Fibroblast of skin of back (primary cell): ENCODE measurements around the gene AMT. TPM values are rescaled to one million over a fixed set of nuclear protein-coding genes. Genes with fewer than 3 reads are reported as not detected.
A peak's percentile ranks its signal among the peaks of the same experiment; 100 is the strongest.

Experiments
- DNase-seq: peaks from one replicate; pipeline ENCODE4 v3.0.0-alpha.2; 2013
- polyA plus RNA-seq, 2 experiments: library from polyadenylated mRNA; unstranded; fragments of 120-200 nt; gene quantifications; one replicate each; pipeline ENCODE4 v1.2.1, GENCODE V29; 2013; ENCODE audit not compliant: insufficient read length in 2 of 2

AMT gene
- 3.3 TPM for polyA plus RNA-seq (2013, experiment 1 of 2; ENCODE audit: insufficient read length)
- polyA plus RNA-seq (2013, experiment 2 of 2; ENCODE audit: insufficient read length): 3.0 TPM

DNA sequence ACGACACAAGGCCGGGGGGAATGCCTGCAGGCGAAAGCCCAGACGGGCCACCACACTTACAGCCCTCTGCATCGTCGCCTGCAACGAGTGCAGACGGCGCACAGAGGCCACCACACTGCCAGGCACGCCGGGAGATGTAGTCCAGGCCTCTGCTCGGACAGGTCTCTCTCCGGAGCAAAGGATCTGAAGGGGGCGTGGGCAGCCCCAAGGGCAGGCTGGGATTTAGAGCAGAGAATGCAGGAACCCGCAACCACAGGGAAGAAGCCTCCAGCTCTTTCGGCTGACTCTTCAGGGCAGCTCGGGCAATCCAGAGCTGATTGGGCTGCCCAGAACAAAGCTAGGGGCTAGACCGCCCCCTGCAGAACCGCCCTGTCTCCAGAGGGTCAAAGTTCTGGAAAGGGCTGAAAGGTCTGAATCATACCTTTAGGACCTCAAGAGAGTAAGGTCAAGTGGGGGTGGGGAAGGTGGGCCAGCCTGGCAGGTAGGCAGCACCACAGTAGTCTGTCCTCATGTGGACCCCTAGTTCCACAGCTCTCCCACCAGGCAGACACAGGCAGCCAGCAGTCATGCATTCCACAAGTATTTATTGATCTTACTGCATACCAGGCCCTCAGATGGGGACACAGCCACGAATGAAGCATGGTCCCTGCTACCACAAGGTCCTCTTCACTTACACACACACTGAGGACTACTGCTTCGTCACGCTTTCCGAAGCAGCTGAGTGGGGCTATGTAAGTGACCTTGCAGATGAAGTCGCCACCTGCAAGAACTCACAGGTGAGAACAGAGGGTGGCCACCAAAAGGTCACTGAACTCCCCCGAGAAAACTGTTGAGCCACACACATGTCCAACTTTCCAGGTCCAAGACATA, at the start of gene AMT:
AMT (minus strand) TSS at position 95 of the 870 bp plus-strand sequence; CDS start at position 72, 23 bp downstream.
- peak; percentile 50 for DNase-seq

- no peak for DNase-seq
Observed at GRCh38 chr3:49470714-49471420, 48.6 kb upstream of the AMT start.

- DNase-seq: peak; percentile 95
Observed at GRCh38 chr3:49469936-49470713, 47.9 kb upstream of the AMT start, which contains the start of gene DAG1. Gene DAG1, plus strand, starts transcription at chr3:49470267. Its CDS starts 40,268 bp downstream, at chr3:49510535.

DNA sequence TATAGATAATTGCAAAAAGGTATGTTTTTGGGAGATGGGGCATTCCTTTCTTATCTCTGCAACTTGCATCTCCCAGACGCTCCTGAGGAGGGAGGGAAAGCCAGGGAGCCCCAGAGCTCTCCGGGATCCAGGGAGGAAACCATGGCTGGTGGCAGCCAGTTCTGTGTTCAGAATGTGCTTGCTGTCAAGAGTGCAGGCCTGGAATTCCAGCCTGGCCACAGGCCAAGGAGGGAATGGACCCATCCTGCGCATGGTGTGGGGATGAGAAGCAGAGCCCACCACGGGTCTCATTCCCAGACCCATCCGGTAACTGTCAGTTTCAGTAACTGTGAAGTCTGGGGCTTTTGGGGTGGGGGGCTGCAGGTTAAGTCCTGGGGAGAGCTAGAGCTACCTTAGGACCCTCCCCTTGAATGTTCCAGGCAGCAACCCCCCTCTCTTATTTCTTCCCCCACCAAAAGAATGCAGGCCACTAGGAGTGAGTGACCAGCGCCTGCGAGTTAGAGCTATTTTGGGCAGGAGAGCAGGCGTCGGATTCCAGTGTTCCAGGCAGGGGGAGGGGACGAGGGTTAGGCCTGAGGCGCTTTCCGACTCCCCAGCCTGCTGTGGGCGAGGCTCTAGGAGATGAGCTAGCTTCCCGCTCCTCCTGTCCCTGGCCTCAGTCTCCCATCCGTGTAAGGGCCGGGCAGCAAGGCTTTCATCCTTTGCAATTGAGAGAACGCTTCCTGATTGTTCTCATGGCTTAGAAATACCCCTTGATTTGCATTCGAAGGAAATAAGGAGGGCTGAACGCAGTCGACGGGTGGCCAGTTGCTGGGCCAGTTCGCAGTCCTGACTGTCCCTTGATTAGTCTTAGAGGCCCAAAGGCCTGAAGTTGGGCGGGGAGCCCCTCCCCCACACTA, 47.0 kb upstream of the AMT start:
- DNase-seq: peak; percentile 93

DNA sequence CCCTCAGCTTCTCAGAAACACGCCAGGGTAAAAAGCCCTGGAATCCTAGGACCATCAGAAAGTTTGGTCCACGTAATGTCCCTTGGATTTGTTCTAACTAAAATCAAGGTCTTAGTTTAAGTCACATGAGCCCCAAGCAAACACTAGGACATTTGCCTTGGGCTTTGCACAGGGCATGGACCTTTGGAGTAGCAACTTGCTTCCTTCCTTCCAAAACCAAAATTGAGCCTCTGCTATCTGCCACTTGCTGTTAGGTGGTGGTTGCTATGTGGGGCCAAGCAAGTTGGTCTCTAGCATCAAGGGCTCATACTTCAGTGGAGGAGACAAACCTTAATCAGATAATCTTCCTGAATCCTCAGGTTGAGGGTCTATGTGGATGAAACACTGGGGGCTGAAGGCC, 43.8 kb upstream of the AMT start:
- DNase-seq: no peak

DNA sequence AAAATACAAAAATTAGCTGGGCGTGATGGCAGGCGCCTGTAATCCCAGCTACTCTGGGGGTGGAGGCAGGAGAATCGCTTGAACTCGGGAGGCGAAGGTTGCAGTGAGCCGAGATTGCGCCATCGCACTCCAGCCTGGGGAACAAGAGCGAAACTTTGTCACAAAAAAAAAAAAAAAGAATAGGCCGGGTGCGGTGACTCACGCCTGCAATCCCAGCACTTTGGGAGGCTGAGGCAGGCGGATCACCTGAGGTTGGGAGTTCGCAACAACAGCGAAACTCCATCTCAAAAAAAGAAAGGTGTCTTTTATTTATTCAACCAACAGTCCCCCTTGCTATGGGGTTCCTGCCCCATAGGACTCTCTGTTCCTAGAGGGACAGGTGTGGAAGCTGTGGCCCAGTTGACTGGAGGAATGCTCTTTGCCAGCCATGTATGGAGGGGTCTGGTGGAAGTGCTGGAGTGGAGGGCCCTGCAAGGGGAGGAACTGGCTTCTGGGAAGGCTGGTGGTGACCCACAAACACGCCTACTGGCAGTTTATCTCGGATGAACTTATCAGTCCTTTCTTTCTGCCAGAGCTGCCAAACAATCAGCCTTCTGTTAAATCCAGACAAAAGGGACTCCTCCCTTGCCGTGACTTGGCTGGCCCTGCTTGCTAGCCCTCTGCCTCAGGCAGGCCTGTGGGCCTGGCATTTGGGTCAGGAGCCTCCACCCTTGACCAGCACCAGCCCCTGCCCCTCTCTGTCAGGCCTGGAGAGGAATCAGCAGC, 43.2 kb upstream of the AMT start:
- DNase-seq: no peak

- peak; percentile 75 for DNase-seq
Observed at GRCh38 chr3:49462222-49462621, 39.9 kb upstream of the AMT start.

GRCh38 chr3:49461443-49462171, 39.3 kb upstream of the AMT start:
- peak; percentile 31 for DNase-seq

GRCh38 chr3:49460956-49461355, 38.7 kb upstream of the AMT start:
- no peak for DNase-seq

DNA sequence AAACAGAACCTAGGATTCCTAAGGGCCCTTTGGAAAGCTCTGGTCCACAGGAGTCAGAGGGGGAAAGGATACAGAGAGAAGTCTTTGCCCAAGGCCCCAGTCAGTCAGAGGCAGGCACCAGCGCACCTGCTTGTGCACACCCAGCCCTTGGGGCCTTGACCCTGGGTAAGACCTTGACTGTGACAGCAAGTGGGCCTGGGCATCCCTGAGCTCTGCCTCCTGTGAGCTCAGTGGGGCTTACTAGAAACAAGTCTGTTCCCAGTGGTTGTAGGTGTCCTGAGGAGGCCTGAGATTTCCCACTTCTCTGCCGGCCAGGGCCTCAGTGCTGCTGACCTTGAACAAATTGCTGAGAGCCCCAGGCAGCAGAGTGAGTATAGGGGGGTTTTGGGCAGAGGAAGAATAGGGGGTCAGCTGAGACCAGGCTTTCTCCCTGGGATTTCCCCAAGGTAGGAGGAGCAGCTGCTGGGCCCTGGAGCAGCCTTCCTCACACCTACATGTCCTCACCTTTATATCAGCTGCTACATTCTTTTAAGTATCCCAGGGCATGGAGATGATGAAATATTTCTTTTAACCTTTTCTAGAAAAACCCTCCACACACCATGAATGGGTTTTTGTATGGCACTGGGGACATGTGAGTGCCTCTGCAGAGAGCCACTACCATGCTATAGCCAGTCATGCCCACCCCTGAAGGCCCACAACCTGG, 38.1 kb upstream of the AMT start:
- no peak for DNase-seq

- DNase-seq: peak; percentile 58
Observed at GRCh38 chr3:49456466-49456865, 34.2 kb upstream of the AMT start.

- peak; percentile 48 for DNase-seq
Observed at GRCh38 chr3:49454898-49455681, 32.8 kb upstream of the AMT start.

DNA sequence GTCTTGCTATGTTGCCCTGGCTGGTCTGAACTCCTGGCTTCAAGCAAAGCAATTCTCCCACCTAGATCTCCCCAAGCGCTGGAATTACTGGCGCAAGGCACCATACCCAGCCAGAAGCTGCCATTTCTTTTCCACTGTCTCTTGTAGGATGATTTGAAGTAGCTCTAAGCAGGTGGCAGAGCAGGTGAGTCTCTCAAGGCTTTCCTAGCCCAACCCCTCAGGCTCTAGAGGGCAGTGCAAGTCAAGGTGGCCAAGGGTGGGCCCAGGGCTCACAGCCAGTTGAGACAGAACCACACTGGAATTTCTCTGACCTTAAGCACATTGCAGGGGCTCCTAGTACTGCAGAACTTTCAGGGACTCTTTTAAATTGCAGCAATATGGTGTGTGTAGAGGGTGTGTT, 32.2 kb upstream of the AMT start:
- DNase-seq: no peak

DNA sequence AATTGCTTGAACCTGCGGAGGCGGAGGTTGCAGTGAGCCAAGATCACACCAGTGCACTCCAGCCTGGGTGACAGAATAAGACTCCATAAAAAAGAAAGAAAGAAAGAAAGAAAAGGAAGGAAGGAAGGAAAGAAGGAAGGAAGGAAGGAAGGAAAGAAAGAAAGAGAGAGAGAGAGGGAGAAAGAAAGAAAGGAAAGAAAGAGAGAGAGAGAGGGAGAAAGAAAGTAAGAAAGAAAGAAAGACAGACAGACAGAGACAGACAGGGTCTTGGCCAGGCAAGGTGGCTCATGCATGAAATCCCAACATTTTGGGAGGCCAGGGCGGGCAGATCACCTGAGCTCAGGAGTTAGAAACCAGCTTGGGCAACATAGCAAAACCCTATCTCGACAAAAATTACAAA, 31.3 kb upstream of the AMT start:
- no peak for DNase-seq

DNA sequence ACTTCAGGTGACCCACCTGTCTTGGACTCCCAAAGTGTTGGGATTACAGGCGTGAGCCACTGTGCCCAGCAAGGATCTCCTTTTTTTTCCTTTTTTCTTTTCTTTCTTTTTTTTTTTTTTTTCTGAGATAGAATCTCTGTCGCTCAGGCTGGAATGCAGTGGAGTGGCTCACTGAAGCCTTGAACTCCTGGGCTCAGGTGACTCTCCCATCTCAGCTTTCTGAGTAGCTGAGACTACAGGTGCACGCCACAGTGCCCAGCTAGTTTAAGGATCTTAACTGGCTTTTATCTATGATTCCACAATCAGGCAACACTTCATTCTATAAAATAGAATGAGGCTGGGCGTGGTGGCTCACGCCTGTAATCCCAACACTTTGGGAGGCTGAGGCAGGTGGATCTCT, 23.1 kb upstream of the AMT start:
- DNase-seq: no peak

DNA sequence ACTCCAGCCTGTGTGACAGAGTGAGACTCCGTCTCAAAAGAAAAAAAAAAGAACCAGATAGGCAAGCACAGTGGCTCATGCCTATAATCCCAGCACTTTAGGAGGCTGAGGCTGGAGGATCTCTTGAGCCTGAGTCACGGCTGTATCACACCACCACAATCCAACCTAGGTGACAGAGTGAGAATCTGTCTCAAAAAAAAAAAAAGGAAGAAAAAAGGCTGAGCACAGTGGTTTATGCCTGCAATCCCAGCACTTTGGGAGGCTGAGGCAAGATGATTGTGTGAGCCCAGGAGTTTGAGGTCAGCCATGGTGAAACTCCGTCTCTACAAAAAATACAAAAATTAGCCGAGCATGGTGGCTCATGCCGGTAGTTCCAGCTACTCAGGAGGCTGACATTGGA, 12.5 kb upstream of the AMT start:
- no peak for DNase-seq

DNA sequence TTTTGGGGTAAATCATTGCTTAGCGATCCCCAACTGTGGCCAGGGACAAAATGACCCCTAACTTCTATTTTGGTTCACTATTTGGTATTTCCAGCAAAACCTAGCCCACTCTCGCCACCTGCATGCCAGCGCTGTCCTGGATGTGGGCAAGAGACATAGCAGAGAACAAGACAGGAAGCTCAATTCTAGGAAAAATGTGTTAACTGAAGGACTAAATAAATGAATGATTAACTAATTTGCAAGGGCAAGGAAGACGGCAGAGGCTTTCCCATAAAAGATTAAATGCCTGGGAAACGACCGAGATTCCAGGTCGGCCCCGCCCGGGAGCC, 6.4 kb upstream of the AMT start:
- no peak for DNase-seq

GRCh38 chr3:49427586-49427985, 5.3 kb upstream of the AMT start:
- no peak for DNase-seq

DNA sequence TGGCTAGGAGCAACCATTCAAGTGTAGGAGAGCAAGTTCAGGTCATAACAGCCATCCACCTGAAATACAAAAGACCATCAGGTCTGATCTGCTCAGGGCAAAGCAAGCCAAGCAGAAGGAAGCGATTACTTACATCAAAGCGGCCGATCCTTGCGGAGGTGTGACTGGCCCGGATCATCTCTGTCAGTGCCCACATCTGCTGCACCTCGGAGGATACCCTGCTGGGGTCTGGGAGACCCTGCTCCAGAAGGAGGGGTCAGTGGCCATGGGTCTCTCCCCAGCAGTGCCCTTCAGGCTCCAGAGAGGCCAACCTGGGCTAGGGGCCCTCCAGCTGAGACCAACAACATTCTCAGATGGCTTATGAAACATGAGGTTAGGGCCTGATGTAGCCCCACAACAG, 2.5 kb upstream of the AMT start:
- no peak for DNase-seq
